ENCODE data around the gene SLC33A1. TPM values are rescaled to one million over a fixed set of nuclear protein-coding genes. Genes with fewer than 3 reads are reported as not detected.

SLC33A1 gene
- total and polyA plus RNA-seq, 2 of the 13 experiments (the other 11 are each of a cell fraction or from before 2014, with no cell fraction given) = 20.0 to 32.1 TPM

- TF ChIP-seq ZNF710 (CRISPR knock-in tag; IDR thresholded peaks at IDR 0.05; ENCODE audit: borderline replicate concordance) = 0 out of 2 replicates have a peak, but pooled peaks have one; percentile 8
- TF ChIP-seq MBNL3 (CRISPR knock-in tag; conservative IDR thresholded peaks at IDR 0.05) = no peak
- no peak for TF ChIP-seq PRMT3 (CRISPR knock-in tag; IDR thresholded peaks at IDR 0.05; ENCODE audit: borderline replicate concordance, low read depth)
- TF ChIP-seq, protein P1, sequence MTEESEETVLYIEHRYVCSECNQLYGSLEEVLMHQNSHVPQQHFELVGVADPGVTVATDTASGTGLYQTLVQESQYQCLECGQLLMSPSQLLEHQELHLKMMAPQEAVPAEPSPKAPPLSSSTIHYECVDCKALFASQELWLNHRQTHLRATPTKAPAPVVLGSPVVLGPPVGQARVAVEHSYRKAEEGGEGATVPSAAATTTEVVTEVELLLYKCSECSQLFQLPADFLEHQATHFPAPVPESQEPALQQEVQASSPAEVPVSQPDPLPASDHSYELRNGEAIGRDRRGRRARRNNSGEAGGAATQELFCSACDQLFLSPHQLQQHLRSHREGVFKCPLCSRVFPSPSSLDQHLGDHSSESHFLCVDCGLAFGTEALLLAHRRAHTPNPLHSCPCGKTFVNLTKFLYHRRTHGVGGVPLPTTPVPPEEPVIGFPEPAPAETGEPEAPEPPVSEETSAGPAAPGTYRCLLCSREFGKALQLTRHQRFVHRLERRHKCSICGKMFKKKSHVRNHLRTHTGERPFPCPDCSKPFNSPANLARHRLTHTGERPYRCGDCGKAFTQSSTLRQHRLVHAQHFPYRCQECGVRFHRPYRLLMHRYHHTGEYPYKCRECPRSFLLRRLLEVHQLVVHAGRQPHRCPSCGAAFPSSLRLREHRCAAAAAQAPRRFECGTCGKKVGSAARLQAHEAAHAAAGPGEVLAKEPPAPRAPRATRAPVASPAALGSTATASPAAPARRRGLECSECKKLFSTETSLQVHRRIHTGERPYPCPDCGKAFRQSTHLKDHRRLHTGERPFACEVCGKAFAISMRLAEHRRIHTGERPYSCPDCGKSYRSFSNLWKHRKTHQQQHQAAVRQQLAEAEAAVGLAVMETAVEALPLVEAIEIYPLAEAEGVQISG (CRISPR knock-in tag; IDR thresholded peaks at IDR 0.05) = peak; percentile 74
- TF ChIP-seq RCOR2 (CRISPR knock-in tag; IDR thresholded peaks at IDR 0.05) = no peak
- TF ChIP-seq CBX1 (IDR thresholded peaks at IDR 0.05; ENCODE audit: low read depth) = no peak
- no peak for TF ChIP-seq ARNT (IDR thresholded peaks at IDR 0.05)
- TF ChIP-seq HDAC1 (CRISPR knock-in tag; IDR thresholded peaks at IDR 0.05) = peak; percentile 86
- TF ChIP-seq ZNF7 (CRISPR knock-in tag; IDR thresholded peaks at IDR 0.05) = no peak
- TF ChIP-seq GZF1 (CRISPR knock-in tag; IDR thresholded peaks at IDR 0.05) = no peak
- no peak for TF ChIP-seq SUZ12 (IDR thresholded peaks at IDR 0.05; ENCODE audit: low read depth, low read length)
- TF ChIP-seq ZNF138 (CRISPR knock-in tag; IDR thresholded peaks at IDR 0.05; ENCODE audit: low read depth) = no peak
- 0 out of 2 replicates have a peak, but pooled peaks have one; percentile 31 for TF ChIP-seq ZNF747 (CRISPR knock-in tag; IDR thresholded peaks at IDR 0.05; ENCODE audit: borderline replicate concordance)
- TF ChIP-seq, protein P2, sequence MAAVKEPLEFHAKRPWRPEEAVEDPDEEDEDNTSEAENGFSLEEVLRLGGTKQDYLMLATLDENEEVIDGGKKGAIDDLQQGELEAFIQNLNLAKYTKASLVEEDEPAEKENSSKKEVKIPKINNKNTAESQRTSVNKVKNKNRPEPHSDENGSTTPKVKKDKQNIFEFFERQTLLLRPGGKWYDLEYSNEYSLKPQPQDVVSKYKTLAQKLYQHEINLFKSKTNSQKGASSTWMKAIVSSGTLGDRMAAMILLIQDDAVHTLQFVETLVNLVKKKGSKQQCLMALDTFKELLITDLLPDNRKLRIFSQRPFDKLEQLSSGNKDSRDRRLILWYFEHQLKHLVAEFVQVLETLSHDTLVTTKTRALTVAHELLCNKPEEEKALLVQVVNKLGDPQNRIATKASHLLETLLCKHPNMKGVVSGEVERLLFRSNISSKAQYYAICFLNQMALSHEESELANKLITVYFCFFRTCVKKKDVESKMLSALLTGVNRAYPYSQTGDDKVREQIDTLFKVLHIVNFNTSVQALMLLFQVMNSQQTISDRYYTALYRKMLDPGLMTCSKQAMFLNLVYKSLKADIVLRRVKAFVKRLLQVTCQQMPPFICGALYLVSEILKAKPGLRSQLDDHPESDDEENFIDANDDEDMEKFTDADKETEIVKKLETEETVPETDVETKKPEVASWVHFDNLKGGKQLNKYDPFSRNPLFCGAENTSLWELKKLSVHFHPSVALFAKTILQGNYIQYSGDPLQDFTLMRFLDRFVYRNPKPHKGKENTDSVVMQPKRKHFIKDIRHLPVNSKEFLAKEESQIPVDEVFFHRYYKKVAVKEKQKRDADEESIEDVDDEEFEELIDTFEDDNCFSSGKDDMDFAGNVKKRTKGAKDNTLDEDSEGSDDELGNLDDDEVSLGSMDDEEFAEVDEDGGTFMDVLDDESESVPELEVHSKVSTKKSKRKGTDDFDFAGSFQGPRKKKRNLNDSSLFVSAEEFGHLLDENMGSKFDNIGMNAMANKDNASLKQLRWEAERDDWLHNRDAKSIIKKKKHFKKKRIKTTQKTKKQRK (IDR thresholded peaks at IDR 0.05; ENCODE audit: low read length) = no peak
- TF ChIP-seq FOXM1 (CRISPR knock-in tag; IDR thresholded peaks at IDR 0.05) = no peak
- TF ChIP-seq ZNF660 (CRISPR knock-in tag; IDR thresholded peaks at IDR 0.05; ENCODE audit: borderline replicate concordance, low read depth) = no peak
- TF ChIP-seq PAX8 (CRISPR knock-in tag; IDR thresholded peaks at IDR 0.05; ENCODE audit: borderline replicate concordance) = no peak
- TF ChIP-seq ATM (IDR thresholded peaks at IDR 0.05; ENCODE audit: borderline replicate concordance) = no peak
- no peak for TF ChIP-seq STAT5B (CRISPR knock-in tag; IDR thresholded peaks at IDR 0.05)
- TF ChIP-seq SNAPC5 (CRISPR knock-in tag; IDR thresholded peaks at IDR 0.05; ENCODE audit: borderline replicate concordance) = no peak
- TF ChIP-seq, protein P3, sequence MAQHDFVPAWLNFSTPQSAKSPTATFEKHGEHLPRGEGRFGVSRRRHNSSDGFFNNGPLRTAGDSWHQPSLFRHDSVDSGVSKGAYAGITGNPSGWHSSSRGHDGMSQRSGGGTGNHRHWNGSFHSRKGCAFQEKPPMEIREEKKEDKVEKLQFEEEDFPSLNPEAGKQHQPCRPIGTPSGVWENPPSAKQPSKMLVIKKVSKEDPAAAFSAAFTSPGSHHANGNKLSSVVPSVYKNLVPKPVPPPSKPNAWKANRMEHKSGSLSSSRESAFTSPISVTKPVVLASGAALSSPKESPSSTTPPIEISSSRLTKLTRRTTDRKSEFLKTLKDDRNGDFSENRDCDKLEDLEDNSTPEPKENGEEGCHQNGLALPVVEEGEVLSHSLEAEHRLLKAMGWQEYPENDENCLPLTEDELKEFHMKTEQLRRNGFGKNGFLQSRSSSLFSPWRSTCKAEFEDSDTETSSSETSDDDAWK (CRISPR knock-in tag; IDR thresholded peaks at IDR 0.05) = no peak
Measured at GRCh38 chr3:155870133-155870944, 16.1 kb upstream of the SLC33A1 start, which contains the start of gene GMPS (continued).
